SK-N-SH (cell line): ENCODE measurements around the gene KRTAP12-2. TPM values are rescaled to one million over a fixed set of nuclear protein-coding genes. Genes with fewer than 3 reads are reported as not detected.
"Not testable (repeated sequence)": the region's sequence is repeated elsewhere in the genome, so short reads cannot be mapped to it uniquely, and the experiment has no call there.

Experiments used
- CTCF ChIA-PET: fragments of 300-600, 350-600 bp; formaldehyde crosslinking; extraction: SDS; loops from one replicate; lab custom pipeline; 2021; lab: Yijun Ruan, JAX
- POLR2A ChIA-PET: fragments of 350-600 bp; sonication (Branson Sonifier 250); formaldehyde crosslinking; extraction: SDS; loops from one replicate; lab custom pipeline; 2020; ENCODE audit warnings: antibody characterized with exemption, inconsistent platforms; lab: Yijun Ruan, JAX
- DNase-seq: peaks from one replicate; pipeline ENCODE4 v3.0.0; 2012
- H2AFZ ChIP-seq: fragments of 200-600 bp; sonication (generic); 2 replicates; pipeline ENCODE4 v1.8.1; 2016; ENCODE audit warnings: antibody characterized with exemption, mild to moderate bottlenecking, low read depth
- H3F3A ChIP-seq: fragments of 200-600 bp; sonication (generic); replicated peaks from 2 replicates; pipeline ENCODE3; 2016; ENCODE audit warnings: antibody characterized with exemption, mild to moderate bottlenecking; ENCODE audit not compliant: insufficient read depth
- H3K27ac ChIP-seq, 2 experiments: fragments of 200-500 bp in 1 of 2; fragments of 200-600 bp in 1 of 2; sonication (Bioruptor generic) in 1 of 2; sonication (generic), shearing (Covaris generic) in 1 of 2; 2 replicates each; pipeline versions ENCODE4 v1.5.1 to v1.6.1; 2014 to 2016; ENCODE audit warnings: low read depth in 2 of 2, inconsistent platforms in 1 of 2, low read length in 1 of 2, mild to moderate bottlenecking in 1 of 2, mixed read lengths in 1 of 2
- H3K27me3 ChIP-seq: fragments of 200-600 bp; sonication (generic), shearing (Covaris generic); 2 replicates; pipeline ENCODE4 v1.6.1; 2016; ENCODE audit warnings: mixed run types; ENCODE audit not compliant: insufficient read depth
- H3K36me3 ChIP-seq, 2 experiments: fragments of 200-500 bp in 1 of 2; fragments of 200-600 bp in 1 of 2; sonication (Bioruptor generic) in 1 of 2; sonication (generic) in 1 of 2; replicated peaks in 1 of 2; 2 replicates each; pipeline versions ENCODE3 to v1.5.1; 2014 to 2016; ENCODE audit warnings: low read length in 1 of 2, mild to moderate bottlenecking in 1 of 2; ENCODE audit not compliant: insufficient read depth in 2 of 2, control insufficient read depth in 1 of 2
- H3K4me1 ChIP-seq, 2 experiments: fragments of 200-500 bp in 1 of 2; fragments of 200-600 bp in 1 of 2; sonication (Bioruptor generic) in 1 of 2; sonication (generic), shearing (Covaris generic) in 1 of 2; 2 replicates each; pipeline versions ENCODE4 v1.5.1 to v1.6.1; 2014 to 2016; ENCODE audit warnings: low read depth in 1 of 2, low read length in 1 of 2, mixed run types in 1 of 2; ENCODE audit not compliant: insufficient read depth in 2 of 2, control insufficient read depth in 1 of 2
- H3K4me2 ChIP-seq: fragments of 200-600 bp; sonication (generic), shearing (Covaris generic); 2 replicates; pipeline ENCODE4 v1.6.1; 2017; ENCODE audit warnings: mixed run types
- H3K4me3 ChIP-seq, 2 experiments: fragments of 200-500 bp in 1 of 2; fragments of 200-600 bp in 1 of 2; sonication (Bioruptor generic) in 1 of 2; sonication (generic), shearing (Covaris generic) in 1 of 2; 2 replicates each; pipeline versions ENCODE4 v1.5.1 to v1.8.1; 2014 to 2016; ENCODE audit warnings: low read depth in 2 of 2, inconsistent platforms in 1 of 2, low read length in 1 of 2, mild to moderate bottlenecking in 1 of 2, mixed read lengths in 1 of 2, moderate library complexity in 1 of 2
- H3K79me2 ChIP-seq: fragments of 200-600 bp; sonication (generic); 2 replicates; pipeline ENCODE4 v1.8.1; 2017; ENCODE audit warnings: mild to moderate bottlenecking; ENCODE audit not compliant: insufficient read depth
- H3K9ac ChIP-seq: fragments of 200-600 bp; sonication (generic); 2 replicates; pipeline ENCODE4 v1.6.1; 2017; ENCODE audit warnings: mixed run types
- H3K9me2 ChIP-seq: fragments of 200-600 bp; sonication (generic); 2 replicates; pipeline ENCODE4 v1.6.1; 2017; ENCODE audit warnings: mixed run types
- H3K9me3 ChIP-seq: fragments of 200-600 bp; sonication (generic); 2 replicates; pipeline ENCODE4 v1.6.1; 2017; ENCODE audit warnings: mixed run types, mild to moderate bottlenecking, moderate library complexity
- H4K20me1 ChIP-seq: fragments of 200-600 bp; sonication (generic); 2 replicates; pipeline ENCODE4 v1.6.1; 2017; ENCODE audit warnings: mild to moderate bottlenecking, mixed run types; ENCODE audit not compliant: insufficient read depth
- EZH2phosphoT487 ChIP-seq: fragments of 200-600 bp; sonication (generic); IDR thresholded peaks from 2 replicates; pipeline ENCODE4 v1.6.1; 2017; ENCODE audit warnings: low read depth, mixed run types, mild to moderate bottlenecking, antibody characterized with exemption, moderate library complexity, borderline replicate concordance
- FOSL2 ChIP-seq: IDR thresholded peaks from 2 replicates; pipeline ENCODE4 v1.4.0; 2012; ENCODE audit warnings: low read depth, mild to moderate bottlenecking, moderate library complexity, borderline replicate concordance
- GABPA ChIP-seq: IDR thresholded peaks from 2 replicates; pipeline ENCODE4 v1.4.0; 2012; ENCODE audit warnings: low read depth, mild to moderate bottlenecking
- GATA2 ChIP-seq: sonication (generic); formaldehyde crosslinking; IDR thresholded peaks from 2 replicates; pipeline ENCODE4 v1.5.0; 2020; ENCODE audit warnings: mild to moderate bottlenecking, missing genetic modification reagents
- MAX ChIP-seq: IDR thresholded peaks from 2 replicates; pipeline ENCODE4 v1.4.0; 2012; ENCODE audit warnings: low read depth
- MEF2A ChIP-seq: IDR thresholded peaks from 2 replicates; pipeline ENCODE4 v1.4.0; 2012; ENCODE audit warnings: low read depth, borderline replicate concordance
- POLR2AphosphoS5 ChIP-seq: IDR thresholded peaks from 2 replicates; pipeline ENCODE4 v1.6.1; 2012; ENCODE audit warnings: low read depth, low read length
- RAD21 ChIP-seq: IDR thresholded peaks from 2 replicates; pipeline ENCODE4 v1.6.1; 2012; ENCODE audit warnings: mild to moderate bottlenecking, low read length
- RFX5 ChIP-seq: IDR thresholded peaks from 2 replicates; pipeline ENCODE4 v1.6.1; 2012; ENCODE audit warnings: mild to moderate bottlenecking, improper control_type of control experiment, low read length
- WGBS: methylation state at CpG from one replicate; pipeline ENCODE4 v1.1.6; 2017; ENCODE audit warnings: low lambda C conversion rate; 5-methylcytosine and 5-hydroxymethylcytosine counted together
- polyA plus RNA-seq, 3 experiments: library from polyadenylated mRNA; depleted of rRNA; stranded (reverse); fragments of >200 nt; gene quantifications; 2 replicates each; pipeline ENCODE4 v1.2.3, GENCODE V29; 2012

KRTAP12-2 gene
- polyA plus RNA-seq, 1 of the 3 experiments (the other 2 are of a cell fraction), result not detected

- DNase-seq, result no peak
- no peaks in the 10 kb centered on the region for H3K36me3 ChIP-seq
- H3K9me3 ChIP-seq, result 0 out of 2 replicates have a peak, but pooled peaks cover 2% of the 10 kb centered on the region
- peaks cover 8% of the 10 kb centered on the region; the same call in 1 of the 2 replicates for H3K27me3 ChIP-seq
- WGBS, result no CpG with 5 or more reads among the region's 12 CpGs
- TF ChIP-seq RAD21, result no peak
- TF ChIP-seq FOSL2, result no peak
- TF ChIP-seq POLR2AphosphoS5, result no peak
- no peak for TF ChIP-seq GATA2 (CRISPR knock-in tag)
- no peak for TF ChIP-seq RFX5
- TF ChIP-seq MAX, result no peak
- no peak for TF ChIP-seq EZH2phosphoT487
- TF ChIP-seq MEF2A, result no peak
- TF ChIP-seq GABPA, result no peak
- no peaks in the 10 kb centered on the region for H3K9me2 ChIP-seq
- H3K9ac ChIP-seq, result no peak overlapping the region
- H2AFZ ChIP-seq, result no peak overlapping the region
- H3F3A ChIP-seq, result no peaks in the 10 kb centered on the region
- no peak overlapping the region for H3K4me3 ChIP-seq
- no peak overlapping the region for H3K4me2 ChIP-seq
- H3K4me1 ChIP-seq, result no peaks in the 10 kb centered on the region; a peak in 1 of 4 replicates
- CTCF ChIA-PET, result no interaction called here
- no peak overlapping the region for H3K27ac ChIP-seq
- H3K79me2 ChIP-seq, result no peaks in the 10 kb centered on the region
- H4K20me1 ChIP-seq, result no peaks in the 10 kb centered on the region
- POLR2A ChIA-PET, result no interaction called here
These were observed 27.4 kb downstream of the KRTAP12-2 start for GRCh38 chr21:44639331-44639655.

GRCh38 chr21:44638506-44639330, 28.0 kb downstream of the KRTAP12-2 start:
- H3K79me2 ChIP-seq, H3K9me2 ChIP-seq, H3K9ac ChIP-seq, CTCF ChIA-PET, H3K4me3 ChIP-seq, H2AFZ ChIP-seq, H3K4me1 ChIP-seq, H3K27ac ChIP-seq, H3K9me3 ChIP-seq, H3K27me3 ChIP-seq, H3K4me2 ChIP-seq, H3K36me3 ChIP-seq, H3F3A ChIP-seq, POLR2A ChIA-PET, H4K20me1 ChIP-seq, DNase-seq: not testable (repeated sequence)
- 4% methylated on average over 6 of the region's 21 CpGs for WGBS

GRCh38 chr21:44637851-44638348, 28.8 kb downstream of the KRTAP12-2 start:
- H3K4me2 ChIP-seq, POLR2A ChIA-PET, H3K4me3 ChIP-seq, H3K9me3 ChIP-seq, H3K9me2 ChIP-seq, DNase-seq, H3K27me3 ChIP-seq, H3K4me1 ChIP-seq, H3K27ac ChIP-seq, H3K9ac ChIP-seq, H4K20me1 ChIP-seq, H3K36me3 ChIP-seq, H3K79me2 ChIP-seq, H3F3A ChIP-seq, H2AFZ ChIP-seq: not testable (repeated sequence)
- CTCF ChIA-PET, result interaction anchor here (1.1 kb wide), 1 partner anchor 12 kb away, joined by 4 read pairs; no protein-coding TSS in a partner anchor
- WGBS, result 11% methylated on average over 1 of the region's 12 CpGs
